Breast epithelium (tissue), 4 donors: Measurements from ENCODE around the gene KDM1B. TPM values are rescaled to one million over a fixed set of nuclear protein-coding genes. Genes with fewer than 3 reads are reported as not detected.
A peak's percentile ranks its signal among the peaks of the same experiment; 100 is the strongest.

ENCODE experiments used
- DNase-seq, 2 donors: peaks; one replicate each; pipeline ENCODE4 v3.0.0-alpha.2; 2019; ENCODE audit warnings: low spot score in 2 of 2
- H3K27ac ChIP-seq, 2 donors: fragments of 200-600 bp; sonication (generic) in 1 of 2; one replicate each; pipeline ENCODE4 v1.5.1; 2016 to 2019; ENCODE audit warnings: mild to moderate bottlenecking in 1 of 2
- H3K27me3 ChIP-seq, 2 donors: fragments of 200-600 bp; sonication (generic) in 1 of 2; one replicate each; pipeline versions ENCODE4 v1.5.1 to v1.6.0; 2017 to 2019; ENCODE audit warnings: control low read depth in 1 of 2, mild to moderate bottlenecking in 1 of 2
- H3K36me3 ChIP-seq: fragments of 200-600 bp; one replicate; pipeline ENCODE4 v1.5.1; 2019
- H3K4me1 ChIP-seq, 2 donors: fragments of 200-600 bp; sonication (generic); one replicate each; pipeline ENCODE4 v1.5.1; 2016 to 2019; ENCODE audit warnings: control low read depth in 1 of 2
- H3K4me3 ChIP-seq, 3 donors: fragments of 200-600 bp; sonication (generic); 1 replicate in 2 of 3; 2 replicates in 1 of 3; pipeline ENCODE4 v1.5.1; 2016 to 2019; ENCODE audit warnings: mild to moderate bottlenecking in 3 of 3, moderate library complexity in 2 of 3
- H3K9me3 ChIP-seq, 2 donors: fragments of 200-600 bp; sonication (generic) in 1 of 2; one replicate each; pipeline ENCODE4 v1.5.1; 2016 to 2019; ENCODE audit warnings: control low read depth in 1 of 2
- CTCF ChIP-seq, 3 donors: fragments of 450-650 bp; IDR thresholded peaks; one replicate each; pipeline ENCODE4 v1.5.1; 2016 to 2017; ENCODE audit warnings: antibody characterized with exemption in 3 of 3, mild to moderate bottlenecking in 3 of 3, moderate library complexity in 3 of 3
- POLR2A ChIP-seq: fragments of 450-650 bp; IDR thresholded peaks from one replicate; pipeline ENCODE4 v1.6.1; 2016; ENCODE audit warnings: antibody characterized with exemption, mild to moderate bottlenecking, moderate library complexity
- POLR2AphosphoS5 ChIP-seq, 3 donors: sonication (generic); formaldehyde crosslinking; IDR thresholded peaks; one replicate each; pipeline ENCODE4 v1.6.1; 2017; ENCODE audit warnings: antibody characterized with exemption in 3 of 3
- intact Hi-C: fragments of 100-400 bp; cut with DNase I; formaldehyde crosslinking; loops from one replicate; pipeline ENCODE4 v1.15.1; 2023; ENCODE audit warnings: low total_unique reads
- total RNA-seq, 3 donors: library from RNA; depleted of rRNA; stranded (reverse); fragments of >200 nt; gene quantifications; one replicate each; pipeline ENCODE4 v1.1.0, GENCODE V29; 2016

KDM1B gene
- total RNA-seq, 3 donors from 2014 or later, result 14.4 to 18.6 (median 16.2) TPM

- Histone ChIP-seq H3K4me1 (no peaks in the 10 kb centered on the region), H3K9me3 (no peaks in the 10 kb centered on the region), H3K27me3 (no peaks in the 10 kb centered on the region), H3K4me3 (no peak overlapping the region), H3K36me3 (no peaks in the 10 kb centered on the region), H3K27ac (no peak overlapping the region)
- DNase-seq, result no peak
- intact Hi-C loops, result no loop called here
- TF ChIP-seq CTCF (IDR thresholded peaks at IDR 0.05), result no peak
- TF ChIP-seq POLR2AphosphoS5 (IDR thresholded peaks at IDR 0.05), result no peak
- no peak for TF ChIP-seq POLR2A
These were observed 87.0 kb downstream of the KDM1B start for GRCh38 chr6:18242062-18242851.

GRCh38 chr6:18243302-18243893, 88.2 kb downstream of the KDM1B start:
- DNase-seq, result no peak
- TF ChIP-seq POLR2AphosphoS5 (IDR thresholded peaks at IDR 0.05) (no peak), POLR2A (no peak), CTCF (IDR thresholded peaks at IDR 0.05) (no peak)
- Histone ChIP-seq H3K36me3 (no peaks in the 10 kb centered on the region), H3K27ac (no peak overlapping the region), H3K9me3 (no peaks in the 10 kb centered on the region), H3K4me3 (no peak overlapping the region), H3K27me3 (no peaks in the 10 kb centered on the region), H3K4me1 (no peaks in the 10 kb centered on the region)
- intact Hi-C loops, result no loop called here

- Histone ChIP-seq H3K36me3 (no peaks in the 10 kb centered on the region), H3K9me3 (no peaks in the 10 kb centered on the region), H3K4me1 (no peaks in the 10 kb centered on the region), H3K27ac (no peak overlapping the region), H3K27me3 (no peaks in the 10 kb centered on the region), H3K4me3 (no peak overlapping the region)
- intact Hi-C loops, result no loop called here
- no peak for DNase-seq
- no peak for TF ChIP-seq POLR2AphosphoS5 (IDR thresholded peaks at IDR 0.05)
These were observed 89.0 kb downstream of the KDM1B start for GRCh38 chr6:18244251-18244650.

GRCh38 chr6:18245079-18245478, 89.9 kb downstream of the KDM1B start:
- Histone ChIP-seq H3K9me3 (no peaks in the 10 kb centered on the region), H3K4me3 (no peak overlapping the region), H3K36me3 (no peaks in the 10 kb centered on the region), H3K27ac (no peak overlapping the region), H3K4me1 (no peaks in the 10 kb centered on the region), H3K27me3 (no peaks in the 10 kb centered on the region)
- intact Hi-C loops, result no loop called here
- DNase-seq, result no peak
- no peak for TF ChIP-seq POLR2A
- no peak for TF ChIP-seq POLR2AphosphoS5 (IDR thresholded peaks at IDR 0.05)
- no peak for TF ChIP-seq CTCF (IDR thresholded peaks at IDR 0.05)

GRCh38 chr6:18245642-18246041, 90.4 kb downstream of the KDM1B start:
- no peaks in the 10 kb centered on the region for H3K9me3 ChIP-seq
- no peaks in the 10 kb centered on the region for H3K27me3 ChIP-seq
- intact Hi-C loops, result no loop called here
- H3K4me1 ChIP-seq, result no peaks in the 10 kb centered on the region
- H3K36me3 ChIP-seq, result no peaks in the 10 kb centered on the region
- DNase-seq, result no peak
- H3K27ac ChIP-seq, result peak overlapping the region; percentile 66 to 73
- no peak overlapping the region for H3K4me3 ChIP-seq
- no peak for TF ChIP-seq POLR2AphosphoS5 (IDR thresholded peaks at IDR 0.05)
- no peak for TF ChIP-seq CTCF (IDR thresholded peaks at IDR 0.05)
- no peak for TF ChIP-seq POLR2A
